Lower lobe of right lung (tissue), 2 donors: ENCODE results near the gene AJAP1. TPM values are rescaled to one million over a fixed set of nuclear protein-coding genes. Genes with fewer than 3 reads are reported as not detected.

Experiments
- ATAC-seq, 2 donors: fragments of 200-7000 bp; cut with Tn5 transposase; one replicate each; pipeline ENCODE4 v1.9.1; 2020 to 2022; ENCODE audit warnings: mild to moderate bottlenecking in 2 of 2, moderate library complexity in 2 of 2
- DNase-seq: peaks from one replicate; pipeline ENCODE4 v3.0.0-alpha.2; 2020
- H3K27ac ChIP-seq: fragments of 200-600 bp; one replicate; pipeline ENCODE4 v1.8.0; 2022
- H3K27me3 ChIP-seq: fragments of 200-600 bp; one replicate; pipeline ENCODE4 v1.8.0; 2022; ENCODE audit warnings: low read depth
- H3K36me3 ChIP-seq: fragments of 200-600 bp; one replicate; pipeline ENCODE4 v1.8.0; 2022; ENCODE audit warnings: mild to moderate bottlenecking
- H3K4me1 ChIP-seq: fragments of 200-600 bp; one replicate; pipeline ENCODE4 v1.8.0; 2022
- H3K4me3 ChIP-seq: fragments of 200-600 bp; one replicate; pipeline ENCODE4 v1.8.0; 2022; ENCODE audit warnings: mild to moderate bottlenecking
- H3K9me3 ChIP-seq: fragments of 200-600 bp; one replicate; pipeline ENCODE4 v1.8.0; 2022
- CTCF ChIP-seq: fragments of 200-600 bp; IDR thresholded peaks from one replicate; pipeline ENCODE4 v1.8.0; 2022; ENCODE audit warnings: antibody characterized with exemption, mild to moderate bottlenecking
- intact Hi-C: fragments of 100-400 bp; cut with DNase I; formaldehyde crosslinking; loops from one replicate; pipeline ENCODE4 v1.11.0; 2022
- total RNA-seq: library from RNA; stranded (reverse); fragmentation: NEBNext Ultra II Directional; extraction: Animal tissue kit (Norgen Biotek cat#: 25700); gene quantifications from one replicate; pipeline ENCODE4 v1.2.1, GENCODE V29; 2021
- donor health status: DM: no; HTN: yes; CAD: no; lungs with severe emphysema.

Gene AJAP1
- total RNA-seq, 1 donor from 2014 or later, result 0.77 TPM

DNA sequence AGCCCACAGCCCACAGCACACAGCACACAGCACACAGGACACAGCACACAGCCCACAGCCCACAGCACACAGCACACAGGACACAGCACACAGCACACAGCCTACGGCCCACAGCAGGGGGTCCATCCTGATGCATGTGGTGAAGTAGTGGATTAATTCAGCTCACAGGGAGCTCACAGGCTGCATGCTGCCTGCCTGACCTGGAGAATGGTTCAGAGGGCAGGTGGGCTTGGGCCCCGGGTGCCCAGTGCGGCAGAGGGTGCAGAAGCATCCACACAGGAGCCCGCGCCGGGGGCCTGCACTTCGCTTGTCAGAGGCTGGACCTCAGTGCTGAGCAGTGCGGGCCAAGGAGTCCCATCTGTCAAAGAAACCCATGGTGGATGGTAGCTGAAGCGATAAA lies 21.1 kb upstream of the AJAP1 start:
- no peak overlapping the region for H3K27ac ChIP-seq
- H3K9me3 ChIP-seq, result no peaks in the 10 kb centered on the region
- no peak for DNase-seq
- intact Hi-C loops, result no loop called here
- no peaks in the 10 kb centered on the region for H3K4me1 ChIP-seq
- H3K36me3 ChIP-seq, result no peaks in the 10 kb centered on the region
- TF ChIP-seq CTCF, result no peak
- no peak for ATAC-seq
- no peak overlapping the region for H3K4me3 ChIP-seq
- peaks cover 15% of the 10 kb centered on the region for H3K27me3 ChIP-seq

- intact Hi-C loops, result no loop called here
- Histone ChIP-seq H3K27me3 (peaks cover 15% of the 10 kb centered on the region), H3K4me3 (no peak overlapping the region), H3K9me3 (no peaks in the 10 kb centered on the region), H3K4me1 (no peaks in the 10 kb centered on the region), H3K27ac (no peak overlapping the region), H3K36me3 (no peaks in the 10 kb centered on the region)
- no peak for ATAC-seq
- no peak for TF ChIP-seq CTCF
- no peak for DNase-seq
Measured at GRCh38 chr1:4634156-4634792, 20.1 kb upstream of the AJAP1 start.

DNA sequence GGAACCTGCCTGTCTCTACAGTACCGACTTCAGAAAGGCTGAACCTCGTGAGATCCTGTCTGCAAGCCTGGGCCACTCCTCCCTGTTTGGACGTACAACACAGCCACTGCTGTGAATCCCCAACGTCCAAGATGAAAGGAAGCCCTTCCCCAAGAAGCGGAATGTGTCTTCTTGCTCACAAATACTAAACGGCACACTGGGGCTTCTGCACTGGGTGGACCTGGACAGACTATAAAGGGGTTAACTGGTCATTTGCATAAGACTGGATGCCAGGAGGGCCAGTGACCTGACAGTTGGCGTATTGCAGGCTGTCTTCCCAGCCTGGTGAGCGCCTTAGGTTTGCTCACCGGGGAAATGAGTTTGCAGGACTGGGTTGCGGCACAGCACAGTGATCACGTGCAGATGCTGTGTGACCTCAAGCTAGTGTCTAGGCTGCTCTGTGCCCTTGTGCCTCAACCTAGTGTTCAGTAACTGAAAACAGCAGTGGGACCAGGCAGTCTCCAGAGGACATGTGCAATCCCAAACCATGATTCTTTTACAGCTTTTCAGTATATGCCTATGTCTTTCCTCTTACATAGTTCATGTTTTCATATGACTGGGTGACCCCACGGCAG lies 19.5 kb upstream of the AJAP1 start:
- intact Hi-C loops, result no loop called here
- no peak overlapping the region for H3K4me3 ChIP-seq
- no peak overlapping the region for H3K27ac ChIP-seq
- ATAC-seq (no peak), DNase-seq (no peak)
- no peak for TF ChIP-seq CTCF
- no peaks in the 10 kb centered on the region for H3K9me3 ChIP-seq
- H3K27me3 ChIP-seq, result peaks cover 19% of the 10 kb centered on the region
- H3K4me1 ChIP-seq, result no peaks in the 10 kb centered on the region
- no peaks in the 10 kb centered on the region for H3K36me3 ChIP-seq

- Histone ChIP-seq H3K27ac (no peak overlapping the region), H3K4me1 (no peaks in the 10 kb centered on the region), H3K9me3 (no peaks in the 10 kb centered on the region), H3K27me3 (peaks cover 26% of the 10 kb centered on the region), H3K4me3 (no peak overlapping the region), H3K36me3 (no peaks in the 10 kb centered on the region)
- ATAC-seq (no peak), DNase-seq (no peak)
- TF ChIP-seq CTCF, result no peak
- intact Hi-C loops, result no loop called here
Measured at GRCh38 chr1:4636186-4636585, 18.2 kb upstream of the AJAP1 start.

GRCh38 chr1:4636644-4637380 lies 17.6 kb upstream of the AJAP1 start:
- peaks cover 28% of the 10 kb centered on the region for H3K27me3 ChIP-seq
- intact Hi-C loops, result no loop called here
- TF ChIP-seq CTCF, result no peak
- H3K27ac ChIP-seq, result no peak overlapping the region
- DNase-seq (no peak), ATAC-seq (no peak)
- H3K4me1 ChIP-seq, result no peaks in the 10 kb centered on the region
- no peak overlapping the region for H3K4me3 ChIP-seq
- no peaks in the 10 kb centered on the region for H3K9me3 ChIP-seq
- H3K36me3 ChIP-seq, result no peaks in the 10 kb centered on the region
